GM12878 (cell line): Measurements from ENCODE around the gene PIK3R5. TPM values are rescaled to one million over a fixed set of nuclear protein-coding genes. Genes with fewer than 3 reads are reported as not detected.

Experiments
- ATAC-seq: fragments of 200-7000 bp; cut with Tn5 transposase; 3 replicates; pipeline ENCODE4 v1.9.1; 2020; ENCODE audit warnings: mild to moderate bottlenecking, moderate library complexity
- BruUV-seq: library from RNA; stranded (reverse); fragments of 400-500 nt; replicated peaks from 2 replicates; lab custom pipeline; 2021; lab: Mats Ljungman, UMichigan
- CTCF ChIA-PET: fragments of 300-600 bp; sonication (Branson Sonifier 250); formaldehyde crosslinking; extraction: SDS; loops from one replicate; lab custom pipeline; 2021; ENCODE audit warnings: inconsistent platforms; lab: Yijun Ruan, JAX
- POLR2A ChIA-PET: fragments of 350-600 bp; formaldehyde crosslinking; extraction: SDS; loops from one replicate; lab custom pipeline; 2021; ENCODE audit warnings: inconsistent platforms; lab: Charles Lee
- RAD21 ChIA-PET: fragments of 300-600 bp; sonication (Branson Sonifier 250); formaldehyde crosslinking; loops from one replicate; lab custom pipeline; 2023; ENCODE audit warnings: antibody characterized with exemption; ENCODE audit not compliant: unreplicated experiment; lab: Charles Lee
- SMC1A ChIA-PET: fragments of 300-600 bp; sonication (Branson Sonifier 250); formaldehyde crosslinking; loops from one replicate; lab custom pipeline; 2023; ENCODE audit not compliant: unreplicated experiment, uncharacterized antibody; lab: Charles Lee
- DNase-seq: peaks from one replicate; pipeline ENCODE4 v3.0.0-alpha.2; 2011; ENCODE audit warnings: low read depth, low spot score
- FAIRE-seq: peaks from 3 replicates; lab custom pipeline; 2011; peaks lifted over from hg19 to GRCh38; lab: Jason Lieb, UNC
- H2AFZ ChIP-seq: 2 replicates; pipeline ENCODE4 v1.6.0; 2011; ENCODE audit warnings: low read depth, low read length, control low read depth; ENCODE audit not compliant: control insufficient read depth
- H3K27ac ChIP-seq: 2 replicates; pipeline ENCODE4 v1.5.1; 2011; ENCODE audit warnings: control low read depth; ENCODE audit not compliant: control insufficient read depth, insufficient read depth
- H3K27me3 ChIP-seq, 2 experiments: replicated peaks in 1 of 2; 2 replicates each; pipeline versions ENCODE4 v1.6.0 to v1.6.1; 2011; ENCODE audit warnings: low read length in 1 of 2; ENCODE audit not compliant: control insufficient read depth in 2 of 2, insufficient read depth in 2 of 2
- H3K36me3 ChIP-seq, 2 experiments: 2 replicates each; pipeline ENCODE4 v1.5.1; 2011; ENCODE audit warnings: low read length in 1 of 2; ENCODE audit not compliant: control insufficient read depth in 2 of 2, insufficient read depth in 2 of 2
- H3K4me1 ChIP-seq: 2 replicates; pipeline ENCODE4 v1.6.1; 2011; ENCODE audit warnings: mild to moderate bottlenecking, low read length, moderate library complexity, mixed read lengths; ENCODE audit not compliant: control insufficient read depth, insufficient read depth
- H3K4me2 ChIP-seq: 2 replicates; pipeline ENCODE4 v1.6.0; 2011; ENCODE audit warnings: control low read depth; ENCODE audit not compliant: control insufficient read depth, insufficient read depth
- H3K4me3 ChIP-seq: fragments of 200-600 bp; sonication (generic); 2 replicates; pipeline ENCODE4 v1.5.1; 2016
- H3K79me2 ChIP-seq: 2 replicates; pipeline ENCODE4 v1.6.0; 2011; ENCODE audit warnings: low read length; ENCODE audit not compliant: control insufficient read depth, insufficient read depth
- H3K9ac ChIP-seq: 2 replicates; pipeline ENCODE4 v1.8.0; 2011; ENCODE audit warnings: low read length, control low read depth, mixed read lengths; ENCODE audit not compliant: control insufficient read depth, insufficient read depth
- H3K9me3 ChIP-seq: replicated peaks from 3 replicates; pipeline ENCODE4 v1.5.1; 2011; ENCODE audit warnings: mild to moderate bottlenecking, low read length; ENCODE audit not compliant: control insufficient read depth, insufficient read depth
- H4K20me1 ChIP-seq: 2 replicates; pipeline ENCODE4 v1.6.0; 2011; ENCODE audit not compliant: control insufficient read depth, insufficient read depth
- BMI1 ChIP-seq: fragments of 450-650 bp; IDR thresholded peaks from 2 replicates; pipeline ENCODE4 v1.6.1; 2016; ENCODE audit warnings: mild to moderate bottlenecking, moderate library complexity, borderline replicate concordance
- CTCF ChIP-seq, 3 experiments: IDR thresholded peaks in 2 of 3; conservative IDR thresholded peaks in 1 of 3; 2 replicates each; pipeline ENCODE4 v1.5.1; 2011; ENCODE audit warnings: low read depth in 3 of 3, low read length in 3 of 3, mild to moderate bottlenecking in 3 of 3, control low read depth in 2 of 3, moderate library complexity in 2 of 3, inconsistent platforms in 1 of 3, mixed read lengths in 1 of 3; ENCODE audit not compliant: control insufficient read depth in 2 of 3, insufficient read depth in 1 of 3; ENCODE audit errors: extremely low read depth in 1 of 3
- EZH2 ChIP-seq: IDR thresholded peaks from 2 replicates; pipeline ENCODE4 v1.6.1; 2012; ENCODE audit warnings: low read depth, mild to moderate bottlenecking, control low read depth, inconsistent platforms, low read length, borderline replicate concordance; ENCODE audit not compliant: control insufficient read depth
- FOXM1 ChIP-seq: IDR thresholded peaks from 2 replicates; pipeline ENCODE4 v1.6.1; 2012; ENCODE audit warnings: low read depth, mild to moderate bottlenecking, inconsistent platforms, low read length, moderate library complexity
- IKZF1 ChIP-seq: fragments of 450-650 bp; conservative IDR thresholded peaks from 2 replicates; pipeline ENCODE4 v1.6.1; 2017; ENCODE audit warnings: antibody characterized with exemption, mild to moderate bottlenecking
- IRF3 ChIP-seq: fragments of 450-650 bp; IDR thresholded peaks from 2 replicates; pipeline ENCODE4 v1.6.1; 2014; ENCODE audit warnings: mild to moderate bottlenecking
- LARP7 ChIP-seq: fragments of 450-650 bp; IDR thresholded peaks from 2 replicates; pipeline ENCODE4 v1.6.1; 2017; ENCODE audit warnings: mild to moderate bottlenecking
- MTA2 ChIP-seq: fragments of 450-650 bp; IDR thresholded peaks from 2 replicates; pipeline ENCODE4 v1.6.1; 2016; ENCODE audit warnings: low read depth, mild to moderate bottlenecking, moderate library complexity
- MTA3 ChIP-seq: IDR thresholded peaks from 2 replicates; pipeline ENCODE4 v1.6.1; 2012; ENCODE audit warnings: low read length, inconsistent platforms, borderline replicate concordance
- RAD21 ChIP-seq: IDR thresholded peaks from 2 replicates; pipeline ENCODE4 v1.6.1; 2011; ENCODE audit warnings: mild to moderate bottlenecking, low read depth, low read length, moderate library complexity; ENCODE audit not compliant: insufficient read depth
- RFX5 ChIP-seq: IDR thresholded peaks from 2 replicates; pipeline ENCODE4 v1.6.1; 2011; ENCODE audit warnings: low read depth, low read length, improper control_type of control experiment
- SUZ12 ChIP-seq: fragments of 200-600 bp; sonication (generic); IDR thresholded peaks from one replicate; pipeline ENCODE4 v1.6.1; 2018; ENCODE audit warnings: antibody characterized with exemption, mild to moderate bottlenecking; ENCODE audit not compliant: unreplicated experiment
- TCF3 ChIP-seq: IDR thresholded peaks from 2 replicates; pipeline ENCODE4 v1.6.1; 2012; ENCODE audit warnings: low read depth, mild to moderate bottlenecking, low read length, borderline replicate concordance; ENCODE audit not compliant: insufficient read depth
- ZNF384 ChIP-seq: IDR thresholded peaks from 2 replicates; pipeline ENCODE4 v1.6.1; 2012; ENCODE audit warnings: low read depth, mild to moderate bottlenecking, low read length, improper control_type of control experiment, borderline replicate concordance
- WGBS: methylation state at CpG from one replicate; pipeline ENCODE4 v1.1.6; 2016; ENCODE audit warnings: low lambda C conversion rate; ENCODE audit not compliant: insufficient replicate concordance, insufficient coverage; ENCODE audit errors: missing lambda C conversion rate; 5-methylcytosine and 5-hydroxymethylcytosine counted together
- in situ Hi-C: fragments of 300-500 bp; cut with MboI; formaldehyde crosslinking; loops from 9 replicates; pipeline ENCODE4 v1.14.3; 2018; ENCODE audit warnings: mixed read lengths
- intact Hi-C: fragments of 100-400 bp; cut with micrococcal nuclease; formaldehyde crosslinking; loops from one replicate; pipeline ENCODE4 v1.14.2; 2022; ENCODE audit not compliant: unreplicated experiment
- polyA plus RNA-seq, 11 experiments: library from polyadenylated mRNA; depleted of rRNA in 4 of 11; unstranded in 6 of 11; stranded (reverse) in 5 of 11; fragments of >200 nt; fragmentation: Nextera tagmentation in 4 of 11; fragmentation: Illumina TruSeq in 1 of 11; extraction: Ambion mirVana in 4 of 11; extraction: Trizol in 1 of 11; gene quantifications; 1 replicate in 1 of 11; 2 replicates in 10 of 11; pipeline versions ENCODE4 v1.2.1 to v1.2.3, GENCODE V29; 2011 to 2016; ENCODE audit warnings: inconsistent platforms in 2 of 11, missing spikeins in 2 of 11, low read depth in 1 of 11
- total RNA-seq, 4 experiments: library from RNA; depleted of rRNA in 3 of 4; stranded (reverse); fragments of >200 nt in 3 of 4; fragmentation: Illumina TruSeq in 1 of 4; extraction: Trizol in 1 of 4; gene quantifications; 2 replicates each; pipeline versions ENCODE4 v1.2.1 to v1.2.3, GENCODE V29; 2013 to 2021
- TF ChIP-seq, protein P1 (sequence below): IDR thresholded peaks from 2 replicates; pipeline ENCODE4 v1.6.1; 2011; ENCODE audit warnings: low read depth, mild to moderate bottlenecking, low read length, moderate library complexity, borderline replicate concordance; ENCODE audit errors: extremely low read depth

PIK3R5 gene
- total and polyA plus RNA-seq, 10 of the 15 experiments (the other 5 are each of a cell fraction or from before 2014, with no cell fraction given) = 9.5 to 50.8 (median 35.5) TPM

GRCh38 chr17:9002606-9003354 is 37.3 kb upstream of the PIK3R5 start:
- SMC1A ChIA-PET = interaction anchor here (2.1 kb wide), 1 partner anchor 593 kb away, joined by 5 read pairs; no protein-coding TSS in a partner anchor
- DNase-seq = no peak
- POLR2A ChIA-PET = interaction anchor here (0.5 to 0.7 kb wide), 2 partner anchors 39 to 94 kb away, joined by 3 to 4 read pairs; no protein-coding TSS in a partner anchor

More at GRCh38 chr17:9002606-9003354, 37.3 kb upstream of the PIK3R5 start:
- peaks cover 7% of the 10 kb centered on the region; the same call in 1 of the 2 replicates for H3K4me1 ChIP-seq
- H3K27ac ChIP-seq = no peak overlapping the region
- H3K79me2 ChIP-seq = no peaks in the 10 kb centered on the region
- intact Hi-C loops (no loop called here), in situ Hi-C loops (no loop called here)
- ATAC-seq = peak; percentile 76
- RAD21 ChIA-PET = interaction anchor here (0.9 to 1.5 kb wide), 4 partner anchors 103 to 519 kb away, joined by 3 to 6 read pairs (median 3); partner anchors contain the start of gene PIK3R6
- no peak for FAIRE-seq
- CTCF ChIA-PET = interaction anchor here (0.5 to 1.6 kb wide), 8 partner anchors 16 to 593 kb away, joined by 3 to 6 read pairs (median 3); no protein-coding TSS in a partner anchor
- H4K20me1 ChIP-seq = no peaks in the 10 kb centered on the region
- H3K4me2 ChIP-seq = peak overlapping the region; percentile 69
- H3K9me3 ChIP-seq = no peaks in the 10 kb centered on the region; the same call in 1 of the 3 replicates
- no TSS peak for BruUV-seq
- peaks cover 12 to 19% of the 10 kb centered on the region in 2 experiments for H3K27me3 ChIP-seq
- no peak overlapping the region for H3K9ac ChIP-seq
- TF ChIP-seq RFX5 (no peak), MTA3 (no peak), ZNF384 (no peak), BMI1 (no peak), IKZF1 (peak; percentile 30), EZH2 (no peak), RAD21 (0 out of 2 replicates have a peak, but pooled peaks have one; percentile 4), CTCF (IDR thresholded peaks at IDR 0.05 in 2 of 3, conservative IDR thresholded peaks at IDR 0.05 in 1 of 3; ENCODE audit: control insufficient read depth in 2 of 3, extremely low read depth in 1 of 3, insufficient read depth in 1 of 3, low read depth in 3 of 3, low read length in 3 of 3) (peak; percentile 22 to 40 (median 39); a peak in 4 of 6 replicates), TCF3 (no peak), SUZ12 (peak; percentile 69), FOXM1 (no peak), MTA2 (no peak), IRF3 (no peak), LARP7 (peak; percentile 24; the same call in 1 of the 2 replicates)
- TF ChIP-seq, protein P1, sequence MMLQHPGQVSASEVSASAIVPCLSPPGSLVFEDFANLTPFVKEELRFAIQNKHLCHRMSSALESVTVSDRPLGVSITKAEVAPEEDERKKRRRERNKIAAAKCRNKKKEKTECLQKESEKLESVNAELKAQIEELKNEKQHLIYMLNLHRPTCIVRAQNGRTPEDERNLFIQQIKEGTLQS = no peak
- TF ChIP-seq, all 136 proteins: peak for 5
- H3K4me3 ChIP-seq = peak overlapping the region; percentile 29; the same call in 1 of the 2 replicates
- peak overlapping the region; percentile 19 for H2AFZ ChIP-seq
- WGBS = 5% methylated on average over 33 of the region's 69 CpGs
- no peaks in the 10 kb centered on the region for H3K36me3 ChIP-seq
